ENCODE data around the gene PIP5K1C.

The PIP5K1C gene

DNA sequence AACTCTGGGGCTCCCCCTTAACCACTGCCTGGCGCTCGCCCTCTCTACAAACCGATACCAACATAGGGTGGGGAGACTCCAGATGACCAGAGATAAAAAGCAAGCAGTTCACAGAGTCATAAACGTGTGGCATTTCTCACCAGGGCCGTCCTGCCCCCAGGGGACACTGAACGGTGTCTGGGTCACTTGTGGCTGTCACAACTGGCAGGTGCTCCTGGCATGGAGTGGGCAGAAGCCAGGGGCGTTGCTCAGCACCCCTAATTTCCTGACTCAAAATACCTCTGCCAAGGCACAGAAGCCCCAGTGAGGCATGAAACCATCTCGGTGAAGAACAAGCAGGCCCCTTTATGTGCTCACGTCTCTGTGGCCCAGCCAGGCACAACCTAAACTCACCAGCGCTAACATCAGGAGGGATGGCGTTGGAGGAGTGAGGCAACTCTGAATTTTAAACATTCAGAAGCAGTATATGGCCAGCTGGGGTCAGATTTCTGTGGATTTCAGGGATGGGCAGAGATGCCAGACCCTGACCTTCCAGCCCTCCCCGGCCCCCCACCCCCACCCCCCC, 1.8 kb downstream of the PIP5K1C start:
- DNase-seq (ENCODE audit: low read depth), result peak; percentile 33
- H3K4me3 ChIP-seq (replicated peaks; ENCODE audit: low read depth, low read length), result peak overlapping the region; percentile 84
- TF ChIP-seq, protein P1, sequence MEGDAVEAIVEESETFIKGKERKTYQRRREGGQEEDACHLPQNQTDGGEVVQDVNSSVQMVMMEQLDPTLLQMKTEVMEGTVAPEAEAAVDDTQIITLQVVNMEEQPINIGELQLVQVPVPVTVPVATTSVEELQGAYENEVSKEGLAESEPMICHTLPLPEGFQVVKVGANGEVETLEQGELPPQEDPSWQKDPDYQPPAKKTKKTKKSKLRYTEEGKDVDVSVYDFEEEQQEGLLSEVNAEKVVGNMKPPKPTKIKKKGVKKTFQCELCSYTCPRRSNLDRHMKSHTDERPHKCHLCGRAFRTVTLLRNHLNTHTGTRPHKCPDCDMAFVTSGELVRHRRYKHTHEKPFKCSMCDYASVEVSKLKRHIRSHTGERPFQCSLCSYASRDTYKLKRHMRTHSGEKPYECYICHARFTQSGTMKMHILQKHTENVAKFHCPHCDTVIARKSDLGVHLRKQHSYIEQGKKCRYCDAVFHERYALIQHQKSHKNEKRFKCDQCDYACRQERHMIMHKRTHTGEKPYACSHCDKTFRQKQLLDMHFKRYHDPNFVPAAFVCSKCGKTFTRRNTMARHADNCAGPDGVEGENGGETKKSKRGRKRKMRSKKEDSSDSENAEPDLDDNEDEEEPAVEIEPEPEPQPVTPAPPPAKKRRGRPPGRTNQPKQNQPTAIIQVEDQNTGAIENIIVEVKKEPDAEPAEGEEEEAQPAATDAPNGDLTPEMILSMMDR (IDR thresholded peaks at IDR 0.05; ENCODE audit: low read length, missing control alignments), result no peak

DNA sequence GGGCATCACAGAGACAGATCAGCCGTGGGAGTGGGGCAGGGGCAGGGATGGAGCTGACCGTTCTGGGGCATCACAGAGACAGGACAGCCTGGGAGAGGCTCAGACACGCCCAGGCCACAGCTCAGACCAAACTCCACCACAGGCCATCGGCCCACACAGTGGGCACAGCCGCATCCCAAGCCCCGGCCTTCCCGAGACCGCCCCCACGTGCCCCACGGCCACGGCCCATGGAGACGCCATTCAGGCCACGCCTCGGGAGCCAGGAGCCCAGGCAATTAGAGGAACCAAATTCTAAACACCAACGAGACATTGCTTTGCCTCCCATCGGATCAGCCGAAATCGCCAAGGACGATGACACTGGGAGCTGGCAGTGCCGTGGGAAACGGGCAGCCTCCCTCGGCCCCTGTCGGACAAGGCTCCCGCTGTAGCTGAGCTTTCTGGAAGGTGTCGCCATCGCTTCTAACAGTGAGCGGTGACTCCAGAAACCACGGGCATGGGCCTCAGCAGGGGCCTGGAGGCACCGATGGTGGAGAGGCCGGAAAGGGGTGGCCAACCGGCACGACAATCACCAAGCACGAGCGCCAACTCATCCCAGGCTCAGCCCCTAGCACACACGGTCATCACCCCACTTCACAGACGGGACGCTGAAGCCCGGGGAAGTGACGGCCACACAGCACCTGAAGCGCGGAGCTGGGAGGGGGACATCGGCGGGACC, 2.4 kb downstream of the PIP5K1C start:
- TF ChIP-seq, protein P1 (IDR thresholded peaks at IDR 0.05; ENCODE audit: low read length, missing control alignments), result no peak
- H3K4me3 ChIP-seq (replicated peaks; ENCODE audit: low read depth, low read length), result no peak overlapping the region
- no peak for DNase-seq (ENCODE audit: low read depth)

DNA sequence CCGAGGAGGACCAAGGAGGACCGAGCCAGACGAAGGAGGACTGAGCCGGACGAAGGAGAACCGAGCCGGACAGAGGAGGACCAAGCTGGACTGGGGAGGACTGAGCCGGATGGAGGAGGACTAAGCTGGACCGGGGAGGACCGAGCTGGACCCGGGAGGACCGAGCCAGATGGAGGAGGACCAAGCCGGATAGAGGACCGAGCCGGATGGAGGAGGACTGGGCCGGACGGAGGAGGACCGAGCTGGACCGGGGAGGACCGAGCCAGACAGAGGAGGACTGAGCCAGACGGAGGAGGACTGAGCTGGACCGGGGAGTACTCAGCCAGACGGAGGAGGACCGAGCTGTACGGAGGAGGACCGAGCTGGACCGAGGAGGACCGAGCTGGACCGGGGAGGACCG, 3.2 kb downstream of the PIP5K1C start:
- TF ChIP-seq, protein P1 (IDR thresholded peaks at IDR 0.05; ENCODE audit: low read length, missing control alignments), result no peak
- no peak for DNase-seq (ENCODE audit: low read depth)
- H3K4me3 ChIP-seq (replicated peaks; ENCODE audit: low read depth, low read length), result no peak overlapping the region

DNA sequence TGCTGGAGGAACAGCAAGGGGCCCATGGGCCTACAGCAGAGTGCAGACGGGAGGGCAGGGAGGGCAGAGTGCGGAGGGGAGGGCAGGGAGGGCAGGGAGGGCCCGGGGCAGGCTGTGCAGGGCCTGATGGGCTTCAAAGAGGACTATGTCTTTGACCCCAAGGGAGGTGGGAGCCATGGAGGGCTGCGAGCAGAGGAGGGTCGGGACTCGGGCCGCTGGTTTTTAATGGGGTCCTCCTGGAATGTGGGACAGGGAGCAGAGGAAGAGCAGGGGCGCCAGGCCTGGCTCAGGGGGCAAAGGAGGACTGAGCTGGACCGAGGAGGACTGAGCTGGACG, 3.6 kb downstream of the PIP5K1C start:
- no peak overlapping the region for H3K4me3 ChIP-seq (replicated peaks; ENCODE audit: low read depth, low read length)
- DNase-seq (ENCODE audit: low read depth), result no peak
- TF ChIP-seq, protein P1 (IDR thresholded peaks at IDR 0.05; ENCODE audit: low read length, missing control alignments), result no peak

DNA sequence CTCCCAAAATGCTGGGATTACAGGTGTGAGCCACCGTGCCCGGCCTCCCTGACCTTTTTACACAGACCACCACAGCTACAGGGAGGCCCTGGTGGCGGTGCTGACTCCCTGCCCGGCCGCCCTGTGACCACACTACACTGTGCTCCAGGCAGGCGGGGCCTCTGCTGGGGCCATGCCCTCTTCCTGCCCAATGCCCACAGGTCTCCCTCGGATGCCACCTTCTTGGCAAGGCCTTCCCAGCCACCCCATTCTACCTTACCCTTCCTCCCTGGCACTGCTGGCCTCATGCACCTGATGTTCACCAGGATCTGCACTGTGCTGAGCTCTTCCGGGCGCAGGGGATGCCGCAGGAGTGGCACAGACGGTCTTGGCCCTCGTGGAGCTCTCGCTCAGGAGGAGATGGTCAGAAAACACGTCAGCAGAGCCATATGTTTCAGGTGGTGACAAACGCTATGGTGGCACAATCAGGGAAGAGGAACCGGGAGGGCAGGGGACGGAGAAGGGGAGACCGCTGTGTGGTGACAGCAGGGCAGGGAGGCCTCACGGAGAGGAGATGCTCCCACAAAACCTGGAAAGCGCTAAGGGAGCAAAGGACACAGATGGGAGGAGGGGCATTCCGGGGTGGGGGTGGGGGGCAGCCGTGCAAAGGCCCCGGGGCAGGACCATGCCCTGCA, 4.1 kb downstream of the PIP5K1C start:
- no peak overlapping the region for H3K4me3 ChIP-seq (replicated peaks; ENCODE audit: low read depth, low read length)
- DNase-seq (ENCODE audit: low read depth), result no peak
- TF ChIP-seq, protein P1 (IDR thresholded peaks at IDR 0.05; ENCODE audit: low read length, missing control alignments), result no peak

DNA sequence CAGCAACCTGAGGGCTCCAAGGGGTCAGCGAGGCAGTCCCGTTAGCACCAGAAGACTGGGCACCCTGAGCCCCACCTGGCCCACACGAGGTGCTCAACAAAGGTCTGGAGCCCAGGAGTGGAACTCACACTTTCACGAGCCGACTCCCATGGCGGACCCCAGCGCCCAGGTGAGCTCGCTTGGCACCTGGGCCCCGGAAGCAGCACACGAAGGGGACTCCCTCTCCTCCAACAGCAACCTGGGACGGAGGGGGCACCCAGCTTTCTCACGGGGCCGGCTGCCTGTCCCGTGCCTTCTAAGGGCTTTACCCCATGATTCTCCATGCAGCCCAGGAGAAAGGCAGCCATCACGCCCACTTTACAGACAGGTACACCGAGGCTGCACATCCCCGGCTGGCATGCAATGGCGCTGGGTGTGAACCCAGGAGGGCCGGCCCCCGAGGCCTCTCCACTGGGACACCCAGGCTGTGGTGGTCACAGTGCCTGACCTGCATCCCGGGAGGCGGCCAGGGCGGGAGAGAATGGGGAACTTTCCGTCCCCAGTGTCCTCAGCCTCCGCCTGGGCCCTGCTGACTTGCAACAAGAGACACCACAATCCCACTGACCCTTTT, 5.0 kb downstream of the PIP5K1C start:
- no peak for DNase-seq (ENCODE audit: low read depth)
- TF ChIP-seq, protein P1 (IDR thresholded peaks at IDR 0.05; ENCODE audit: low read length, missing control alignments), result no peak
- no peak overlapping the region for H3K4me3 ChIP-seq (replicated peaks; ENCODE audit: low read depth, low read length)
